ENCODE results near the gene MINPP1. TPM values are rescaled to one million over a fixed set of nuclear protein-coding genes. Genes with fewer than 3 reads are reported as not detected.

Gene MINPP1
- total and polyA plus RNA-seq, 2 of the 4 experiments (the other 2 are of a cell fraction), result 11.7 to 14.4 TPM

DNA sequence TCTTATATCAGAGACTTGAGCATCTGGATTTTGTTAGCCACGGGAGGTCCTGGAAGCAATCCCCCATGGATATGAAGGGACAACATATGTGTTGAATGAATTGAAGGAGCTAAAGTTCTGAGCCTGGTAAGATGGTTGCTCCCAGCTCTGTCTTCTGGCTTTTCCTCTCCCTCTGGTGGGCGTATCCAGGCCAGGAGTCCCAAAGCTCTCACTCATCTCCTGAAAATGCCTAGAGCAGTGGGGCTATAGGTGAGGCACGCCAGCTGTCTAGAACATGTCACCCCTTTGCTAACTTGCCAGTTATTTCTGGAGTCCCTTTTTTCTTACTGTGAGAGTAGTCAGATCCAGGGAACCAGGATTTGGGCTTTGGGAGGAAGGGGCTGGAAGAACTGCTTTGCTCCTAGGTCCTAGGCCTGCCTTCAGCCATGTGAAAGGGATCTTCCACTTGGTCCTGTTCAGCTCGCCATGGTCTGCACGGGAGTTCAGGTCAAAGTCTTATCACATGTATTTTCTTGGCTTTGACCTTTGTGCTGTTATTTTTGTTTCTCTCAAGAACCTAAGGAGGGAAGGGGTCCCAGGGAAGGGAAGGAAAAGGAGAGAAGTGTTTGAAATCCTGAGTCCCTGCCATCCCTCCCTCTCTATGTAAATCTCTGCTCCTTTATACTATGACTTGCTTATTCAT lies 73.6 kb downstream of the MINPP1 start:
- H3K9me1 ChIP-seq (ENCODE audit: insufficient read depth, low read length), result no peaks in the 10 kb centered on the region; the same call in 1 of the 2 replicates
- no peak overlapping the region for H4K5ac ChIP-seq (ENCODE audit: low read depth, low read length)
- no peaks in the 10 kb centered on the region for H3K27me3 ChIP-seq (ENCODE audit: control insufficient read depth, insufficient read depth, low read length)
- H2AK5ac ChIP-seq (ENCODE audit: low read depth, low read length), result no peak overlapping the region
- H2BK120ac ChIP-seq (ENCODE audit: low read depth, low read length), result no peak overlapping the region
- H3K4me1 ChIP-seq (ENCODE audit: control insufficient read depth, insufficient read depth, low read length), result no peaks in the 10 kb centered on the region
- H3K9ac ChIP-seq (ENCODE audit: low read depth, low read length), result no peak overlapping the region
- no peak for TF ChIP-seq CTCF (conservative IDR thresholded peaks at IDR 0.05; ENCODE audit: low read depth, low read length)
- TF ChIP-seq NFE2L2 (IDR thresholded peaks at IDR 0.05; ENCODE audit: low read depth, low read length), result no peak
- TF ChIP-seq BHLHE40 (IDR thresholded peaks at IDR 0.05; ENCODE audit: low read depth, low read length), result no peak
- no peak for TF ChIP-seq MXI1 (IDR thresholded peaks at IDR 0.05; ENCODE audit: borderline replicate concordance, low read depth, low read length)
- TF ChIP-seq CEBPB (IDR thresholded peaks at IDR 0.05; ENCODE audit: low read depth, low read length), result no peak
- TF ChIP-seq CHD1 (IDR thresholded peaks at IDR 0.05; ENCODE audit: low read depth, low read length), result no peak
- no peak for TF ChIP-seq RFX5 (IDR thresholded peaks at IDR 0.05; ENCODE audit: low read depth, low read length)
- TF ChIP-seq FOS (IDR thresholded peaks at IDR 0.05; ENCODE audit: low read depth, low read length), result no peak
- no peak for TF ChIP-seq MAFK (IDR thresholded peaks at IDR 0.05; ENCODE audit: low read depth, low read length)
- TF ChIP-seq RAD21 (IDR thresholded peaks at IDR 0.05; ENCODE audit: low read length), result no peak
- no peak for TF ChIP-seq SMC3 (IDR thresholded peaks at IDR 0.05; ENCODE audit: low read depth, low read length)
- TF ChIP-seq RCOR1 (IDR thresholded peaks at IDR 0.05; ENCODE audit: insufficient replicate concordance, low read length), result no peak
- no peak for TF ChIP-seq ELK1 (IDR thresholded peaks at IDR 0.05; ENCODE audit: borderline replicate concordance, low read depth, low read length)
- TF ChIP-seq, protein P1, sequence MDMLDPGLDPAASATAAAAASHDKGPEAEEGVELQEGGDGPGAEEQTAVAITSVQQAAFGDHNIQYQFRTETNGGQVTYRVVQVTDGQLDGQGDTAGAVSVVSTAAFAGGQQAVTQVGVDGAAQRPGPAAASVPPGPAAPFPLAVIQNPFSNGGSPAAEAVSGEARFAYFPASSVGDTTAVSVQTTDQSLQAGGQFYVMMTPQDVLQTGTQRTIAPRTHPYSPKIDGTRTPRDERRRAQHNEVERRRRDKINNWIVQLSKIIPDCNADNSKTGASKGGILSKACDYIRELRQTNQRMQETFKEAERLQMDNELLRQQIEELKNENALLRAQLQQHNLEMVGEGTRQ (IDR thresholded peaks at IDR 0.05; ENCODE audit: low read depth, low read length), result no peak
- no peak for TF ChIP-seq MAZ (IDR thresholded peaks at IDR 0.05; ENCODE audit: borderline replicate concordance, low read depth, low read length)
- H3K4ac ChIP-seq (ENCODE audit: low read depth, low read length), result no peak overlapping the region
- no peak overlapping the region for H2BK20ac ChIP-seq (ENCODE audit: low read depth, low read length)
- no CpG with 5 or more reads among the region's 5 CpGs for WGBS, 2 experiments (ENCODE audit: extremely low coverage in 2 of 2, insufficient read length in 1 of 2)
- ATAC-seq (ENCODE audit: low read depth) (peak; percentile 21; the same call in 1 of the 2 replicates), DNase-seq (no peak)
- no peak overlapping the region for H4K91ac ChIP-seq (ENCODE audit: insufficient read depth, low read depth, low read length)
- no peak overlapping the region for H3K18ac ChIP-seq (ENCODE audit: low read depth, low read length)
- POLR2A ChIA-PET (ENCODE audit: unreplicated experiment), result no interaction called here
- no peak overlapping the region for H4K8ac ChIP-seq (ENCODE audit: low read depth in 2 of 2, low read length in 2 of 2)
- no peaks in the 10 kb centered on the region for H3K9me3 ChIP-seq (ENCODE audit: control insufficient read depth, insufficient read depth, low read length)
- H3K27ac ChIP-seq (ENCODE audit: insufficient read depth, low read length), result no peak overlapping the region
- no peak overlapping the region for H2BK15ac ChIP-seq (ENCODE audit: low read depth, low read length)
- no peak overlapping the region for H3K23ac ChIP-seq (ENCODE audit: low read depth, low read length)
- CTCF ChIA-PET, result interaction anchor here (0.6 kb wide), 1 partner anchor 134 kb away, joined by 4 read pairs; no protein-coding TSS in a partner anchor
- dilution Hi-C loops (cut with HindIII; ENCODE audit: low sequenced_read_pairs, unreplicated experiment) (no loop called here), intact Hi-C loops (cut with micrococcal nuclease) (no loop called here), in situ Hi-C loops (cut with MboI; ENCODE audit: low sequenced_read_pairs) (no loop called here)
- H2AK9ac ChIP-seq (replicated peaks; ENCODE audit: low read depth, low read length, poor library complexity), result no peak overlapping the region
- BruUV-seq (replicated peaks), result no TSS peak
- H3K56ac ChIP-seq (ENCODE audit: extremely low read depth, insufficient read depth, low read length), result no peak overlapping the region
- H4K20me1 ChIP-seq (ENCODE audit: insufficient read depth, low read length), result no peaks in the 10 kb centered on the region
- H3K4me3 ChIP-seq (ENCODE audit: insufficient read depth, low read depth, low read length), result no peak overlapping the region
- H2BK5ac ChIP-seq (ENCODE audit: low read depth, low read length, poor library complexity, severe bottlenecking), result no peak overlapping the region
- no peak overlapping the region for H3K4me2 ChIP-seq (ENCODE audit: low read depth, low read length)
- no peaks in the 10 kb centered on the region for H3K36me3 ChIP-seq (ENCODE audit: control insufficient read depth, insufficient read depth, low read length)
- no peak overlapping the region for H2AFZ ChIP-seq (replicated peaks; ENCODE audit: low read length, poor library complexity)
- H3K14ac ChIP-seq (replicated peaks; ENCODE audit: low read depth, low read length), result no peak overlapping the region
- no peaks in the 10 kb centered on the region for H3K79me1 ChIP-seq (ENCODE audit: low read depth in 1 of 2, low read length in 2 of 2)
